Posterior vena cava (tissue), 2 donors: Measurements from ENCODE around the gene EML2. TPM values are rescaled to one million over a fixed set of nuclear protein-coding genes. Genes with fewer than 3 reads are reported as not detected.

ENCODE experiments used
- DNase-seq: peaks from one replicate; pipeline ENCODE4 v3.0.0-alpha.2; 2020; ENCODE audit warnings: low spot score
- intact Hi-C, 2 donors: fragments of 100-400 bp; cut with DNase I; formaldehyde crosslinking; loops; one replicate each; pipeline versions ENCODE4 v1.14.1 to v1.14.2; 2022 to 2023
- microRNA-seq, 2 donors: library from miRNA; unstranded; fragments of <30 nt; microRNA quantifications; one replicate each; pipeline ENCODE4 v1.2.0, GENCODE V29; 2020 to 2021; ENCODE audit warnings: borderline microRNAs expressed in 2 of 2
- total RNA-seq, 2 donors: library from RNA; stranded (reverse); fragmentation: NEBNext Ultra II Directional; extraction: Animal tissue kit (Norgen Biotek cat#: 25700); gene quantifications; one replicate each; pipeline ENCODE4 v1.2.1, GENCODE V29; 2021
- donor health status: DM: yes; HTN: yes; CAD: no.
- donor health status: DM: yes; HTN: yes; CAD: no.

EML2 gene
- total RNA-seq, 2 donors from 2014 or later: 20.7 to 26.7 TPM

DNA sequence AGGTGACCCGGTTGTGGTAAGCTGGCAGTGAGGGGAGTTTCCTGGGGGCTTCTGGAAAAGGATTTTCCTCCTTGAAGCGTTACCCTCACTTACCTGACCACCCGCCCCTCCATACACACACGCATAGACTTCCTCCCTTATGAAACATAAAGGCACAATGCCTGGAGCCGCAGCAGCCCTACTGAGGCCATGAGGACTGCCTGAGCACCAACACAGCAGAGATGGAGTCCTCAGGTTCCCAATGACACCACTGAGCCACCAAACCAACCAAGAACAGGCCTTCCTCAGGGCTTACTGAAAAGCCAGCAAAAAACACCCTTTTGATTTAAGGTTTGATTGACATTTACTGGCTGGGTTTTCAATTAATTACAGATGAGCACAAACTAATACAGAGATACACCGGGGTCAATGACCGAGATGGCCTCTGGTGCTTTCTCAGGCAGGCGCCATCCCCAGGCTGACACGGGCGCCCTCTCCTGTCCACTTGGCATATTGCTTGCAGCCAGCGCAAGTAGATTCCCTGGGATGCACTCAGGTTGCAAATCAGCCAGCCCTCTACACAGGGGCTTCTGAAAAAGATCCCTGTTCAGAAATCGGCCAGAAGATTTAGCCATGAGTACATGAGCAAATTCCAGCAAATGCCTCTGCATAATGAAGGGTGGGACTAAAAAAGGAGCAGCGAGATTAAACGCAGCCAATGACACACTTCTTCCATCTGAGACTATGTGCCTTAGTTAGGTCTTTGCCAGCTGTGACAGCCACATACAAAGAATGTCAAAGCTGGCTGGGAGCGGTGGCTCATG, 69.4 kb downstream of the EML2 start:
- intact Hi-C loops: loop anchor here (2.0 to 10.0 kb wide), 2 partner anchors 55 to 73 kb away; partner anchors contain the start of gene RTN2 (in 1 of the 2)
- DNase-seq: peak; percentile 85

DNA sequence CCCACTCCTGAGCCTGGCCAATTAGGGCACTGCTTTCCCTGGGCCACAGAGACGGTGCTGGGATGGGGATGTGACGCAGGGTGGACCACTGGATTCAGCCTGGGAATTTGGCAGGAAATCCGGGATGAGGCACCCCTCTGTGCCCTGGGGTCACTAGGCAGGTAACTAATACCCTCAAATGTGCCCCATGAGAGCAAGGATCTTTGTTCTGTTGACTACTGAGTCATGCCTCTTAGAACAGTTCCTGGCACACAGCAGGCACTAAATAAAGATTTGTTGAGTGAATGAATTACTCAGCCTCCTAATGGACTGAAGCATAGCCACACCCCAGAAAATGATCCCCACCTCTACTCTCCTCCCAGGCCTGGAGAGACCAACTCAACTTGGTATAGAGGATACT, 70.5 kb downstream of the EML2 start:
- no peak for DNase-seq
- intact Hi-C loops: loop anchor here (2.0 to 10.0 kb wide), 2 partner anchors 54 to 72 kb away; partner anchors contain the start of gene RTN2 (in 1 of the 2)

DNA sequence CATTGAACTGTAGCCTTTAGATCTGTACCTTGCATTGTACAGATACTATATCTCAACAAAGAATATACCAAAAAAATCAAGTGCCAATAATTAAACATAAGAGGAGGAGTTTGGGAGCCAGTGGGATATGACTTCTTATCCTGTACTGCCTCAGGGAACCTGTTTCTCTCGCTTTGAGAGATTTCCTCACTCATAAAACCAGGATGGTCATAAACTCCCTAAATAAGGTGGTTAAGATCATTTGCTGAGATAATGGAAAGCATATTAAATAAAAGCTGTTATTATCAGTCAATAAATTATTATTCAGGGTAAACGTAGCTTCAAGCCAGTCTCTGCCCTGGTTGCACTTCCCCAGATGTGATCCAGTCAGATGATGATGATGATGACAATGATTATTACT, 71.6 kb downstream of the EML2 start:
- DNase-seq: no peak
- intact Hi-C loops: loop anchor here (2.0 to 10.0 kb wide), 2 partner anchors 53 to 71 kb away; partner anchors contain the start of gene RTN2 (in 1 of the 2)

GRCh38 chr19:45564131-45564780, 74.9 kb downstream of the EML2 start:
- intact Hi-C loops: loop anchor here in 1 of 2 donors (10.0 kb wide), 1 partner anchor 49 kb away; no protein-coding TSS in a partner anchor
- no peak for DNase-seq

GRCh38 chr19:45560686-45561085, 78.5 kb downstream of the EML2 start:
- intact Hi-C loops: loop anchor here in 1 of 2 donors (10.0 kb wide), 1 partner anchor 46 kb away; no protein-coding TSS in a partner anchor

GRCh38 chr19:45560038-45560437, 79.2 kb downstream of the EML2 start:
- intact Hi-C loops: loop anchor here in 1 of 2 donors (10.0 kb wide), 1 partner anchor 45 kb away; no protein-coding TSS in a partner anchor
- DNase-seq: no peak

More at GRCh38 chr19:45560686-45561085, 78.5 kb downstream of the EML2 start:
- no peak for DNase-seq

Small RNA genes lying within 50 kb of the gene (microRNA-seq; reads per million reads assigned to microRNA genes)
- 76.5 to 100 reads per million in 2 donors for gene MIR330
- gene MIR642A: 0 reads per million in 2 donors
- 0 reads per million in 2 donors for gene MIR642B

Other genes with a start within 250 kb of the EML2 start
- 10 to 100 TPM; 20.1 to 31.2 TPM for gene PPP1R13L, start 234.3 kb downstream of the EML2 start, total RNA-seq
- 1 to 10 TPM; 4.2 to 4.8 TPM for gene POLR1G, start 232.8 kb downstream of the EML2 start, total RNA-seq
- 10 to 100 TPM; 65.0 to 68.4 TPM for gene ERCC1, start 215.5 kb downstream of the EML2 start, total RNA-seq
- gene FOSB, start 171.4 kb downstream of the EML2 start, total RNA-seq: 10 to 100 TPM; 33.2 to 73.0 TPM
- 10 to 100 TPM in 1 of 2 donors, 1 to 10 TPM in 1; 9.4 to 14.5 TPM for gene RTN2, start 142.3 kb downstream of the EML2 start, total RNA-seq
- 1 to 10 TPM in 1 of 2 donors, under 1 TPM in 1; 0.67 to 1.9 TPM for gene PPM1N, start 141.0 kb downstream of the EML2 start, total RNA-seq
- gene VASP, start 131.9 kb downstream of the EML2 start, total RNA-seq: 100 to 1,000 TPM; 159 to 204 TPM
- gene OPA3, start 54.6 kb downstream of the EML2 start, total RNA-seq: 10 to 100 TPM in 1 of 2 donors, 1 to 10 TPM in 1; 9.8 to 11.3 TPM
- gene GPR4, start 37.2 kb downstream of the EML2 start, total RNA-seq: 10 to 100 TPM in 1 of 2 donors, 1 to 10 TPM in 1; 5.1 to 11.1 TPM
- under 1 TPM in 1 of 2 donors, not detected in 1; 0.38 TPM for gene GIPR, start 28.8 kb upstream of the EML2 start, total RNA-seq
- 100 to 1,000 TPM; 244 to 250 TPM for gene SNRPD2, start 52.6 kb upstream of the EML2 start, total RNA-seq
- 1 to 10 TPM; 3.1 to 4.5 TPM for gene QPCTL, start 53.3 kb upstream of the EML2 start, total RNA-seq
- 10 to 100 TPM; 11.2 to 12.3 TPM for gene FBXO46, start 91.5 kb upstream of the EML2 start, total RNA-seq
- gene MEIOSIN, start 94.0 kb upstream of the EML2 start, total RNA-seq: not detected
- 10 to 100 TPM; 14.9 to 22.4 TPM for gene SIX5, start 129.9 kb upstream of the EML2 start, total RNA-seq
- 100 to 1,000 TPM; 218 to 281 TPM for gene DMPK, start 143.1 kb upstream of the EML2 start, total RNA-seq
- gene DMWD, start 153.4 kb upstream of the EML2 start, total RNA-seq: 10 to 100 TPM; 50.9 to 61.1 TPM
- not detected for gene RSPH6A, start 175.9 kb upstream of the EML2 start, total RNA-seq
- 10 to 100 TPM; 41.2 to 44.6 TPM for gene SYMPK, start 223.8 kb upstream of the EML2 start, total RNA-seq
- gene FOXA3, start 224.9 kb upstream of the EML2 start, total RNA-seq: not detected
- 10 to 100 TPM; 14.3 to 14.5 TPM for gene IRF2BP1, start 246.7 kb upstream of the EML2 start, total RNA-seq